HepG2 (cell line): ENCODE measurements around the gene PTPRD. TPM values are rescaled to one million over a fixed set of nuclear protein-coding genes. Genes with fewer than 3 reads are reported as not detected.

Experiments
- ATAC-seq: fragments of 200-7000 bp; cut with Tn5 transposase; 3 replicates; pipeline ENCODE4 v1.9.1; 2020; ENCODE audit warnings: mild to moderate bottlenecking, moderate library complexity
- BruUV-seq: library from RNA; stranded (reverse); fragments of 400-500 nt; replicated peaks from 2 replicates; lab custom pipeline; 2021; lab: Mats Ljungman, UMichigan
- CTCF ChIA-PET: fragments of 300-600 bp; formaldehyde crosslinking; extraction: SDS; loops from one replicate; lab custom pipeline; 2021; ENCODE audit warnings: low total read pairs, inconsistent platforms, low intra/inter-chr PET ratio; lab: Yijun Ruan, JAX
- POLR2A ChIA-PET: fragments of 350-600 bp; sonication (Branson Sonifier 250); formaldehyde crosslinking; loops from one replicate; lab custom pipeline; 2020; ENCODE audit warnings: antibody characterized with exemption, inconsistent platforms; lab: Yijun Ruan, JAX
- DNase-seq: peaks from one replicate; pipeline ENCODE4 v3.0.0-alpha.2; 2015; ENCODE audit warnings: low spot score
- FAIRE-seq: peaks from 3 replicates; lab custom pipeline; 2011; peaks lifted over from hg19 to GRCh38; lab: Jason Lieb, UNC
- H2AFZ ChIP-seq: one replicate; pipeline ENCODE4 v1.6.1; 2011; ENCODE audit warnings: low read length, inconsistent platforms
- H3K27ac ChIP-seq: fragments of 300-600 bp; 3 replicates; pipeline ENCODE4 v1.8.0; 2011; ENCODE audit warnings: mixed run types, mild to moderate bottlenecking, mixed read lengths, low read length, inconsistent platforms; ENCODE audit not compliant: insufficient read depth; ENCODE audit errors: extremely low read length
- H3K27me3 ChIP-seq, 2 experiments: fragments of 200-600 bp in 1 of 2; 2 replicates in 1 of 2; 3 replicates in 1 of 2; pipeline versions ENCODE4 v1.6.0 to v1.8.0; 2011; ENCODE audit warnings: low read length in 2 of 2, mild to moderate bottlenecking in 2 of 2, moderate library complexity in 2 of 2, inconsistent platforms in 1 of 2; ENCODE audit not compliant: insufficient read depth in 2 of 2, control insufficient read depth in 1 of 2
- H3K36me3 ChIP-seq, 2 experiments: fragments of 200-600 bp in 1 of 2; replicated peaks in 1 of 2; 2 replicates in 1 of 2; 3 replicates in 1 of 2; pipeline versions ENCODE4 v1.5.1 to v1.8.0; 2011; ENCODE audit warnings: low read length in 2 of 2, inconsistent platforms in 1 of 2; ENCODE audit not compliant: insufficient read depth in 2 of 2, control insufficient read depth in 1 of 2
- H3K4me1 ChIP-seq: 2 replicates; pipeline ENCODE4 v1.5.1; 2012; ENCODE audit warnings: low read length, inconsistent platforms; ENCODE audit not compliant: insufficient read depth
- H3K4me2 ChIP-seq: 2 replicates; pipeline ENCODE4 v1.6.0; 2011; ENCODE audit warnings: low read depth, low read length, inconsistent platforms
- H3K4me3 ChIP-seq, 3 experiments: fragments of 200-600 bp in 1 of 3; sonication (generic), shearing (Covaris generic) in 1 of 3; replicated peaks in 1 of 3; 2 replicates each; pipeline ENCODE4 v1.5.1; 2011 to 2016; ENCODE audit warnings: low read length in 3 of 3, inconsistent platforms in 2 of 3, low read depth in 2 of 3, mild to moderate bottlenecking in 2 of 3, control low read depth in 1 of 3, mixed read lengths in 1 of 3; ENCODE audit not compliant: insufficient read depth in 1 of 3
- H3K79me2 ChIP-seq: one replicate; pipeline ENCODE4 v1.6.1; 2011; ENCODE audit warnings: low read length, inconsistent platforms; ENCODE audit not compliant: insufficient read depth
- H3K9ac ChIP-seq: 2 replicates; pipeline ENCODE4 v1.6.0; 2011; ENCODE audit warnings: mild to moderate bottlenecking, low read depth, low read length, inconsistent platforms; ENCODE audit not compliant: insufficient read depth
- H3K9me3 ChIP-seq: 2 replicates; pipeline ENCODE4 v1.5.1; 2012; ENCODE audit warnings: mild to moderate bottlenecking, low read length
- H4K20me1 ChIP-seq: 2 replicates; pipeline ENCODE4 v1.6.0; 2011; ENCODE audit warnings: inconsistent platforms, mild to moderate bottlenecking, low read length, moderate library complexity; ENCODE audit not compliant: insufficient read depth
- CREB3 ChIP-seq: sonication (generic); formaldehyde crosslinking; IDR thresholded peaks from 2 replicates; pipeline ENCODE4 v1.5.0; 2020; ENCODE audit warnings: missing genetic modification reagents
- ELF1 ChIP-seq: sonication (generic); formaldehyde crosslinking; IDR thresholded peaks from 2 replicates; pipeline ENCODE4 v1.4.0; 2020; ENCODE audit warnings: missing genetic modification reagents
- ELK4 ChIP-seq: sonication (generic); formaldehyde crosslinking; IDR thresholded peaks from 2 replicates; pipeline ENCODE4 v1.9.0; 2021; ENCODE audit warnings: missing genetic modification reagents, borderline replicate concordance
- GFI1 ChIP-seq: sonication (generic); formaldehyde crosslinking; IDR thresholded peaks from 2 replicates; pipeline ENCODE4 v1.5.0; 2020; ENCODE audit warnings: missing genetic modification reagents, mild to moderate bottlenecking, borderline replicate concordance
- PHF5A ChIP-seq: IDR thresholded peaks from one replicate; pipeline ENCODE4 v1.6.1; 2018; ENCODE audit warnings: low read depth, missing genetic modification reagents; ENCODE audit not compliant: unreplicated experiment
- XBP1 ChIP-seq: sonication (generic); formaldehyde crosslinking; IDR thresholded peaks from 2 replicates; pipeline ENCODE4 v1.5.0; 2020; ENCODE audit warnings: missing genetic modification reagents
- ZC3H4 ChIP-seq: sonication (generic); formaldehyde crosslinking; IDR thresholded peaks from 2 replicates; pipeline ENCODE4 v1.4.0; 2020; ENCODE audit warnings: missing genetic modification reagents, borderline replicate concordance
- ZFAT ChIP-seq: sonication (generic); formaldehyde crosslinking; conservative IDR thresholded peaks from 2 replicates; pipeline ENCODE4 v1.8.1; 2023; ENCODE audit warnings: missing genetic modification reagents, inconsistent platforms
- ZFP91 ChIP-seq: sonication (generic); formaldehyde crosslinking; IDR thresholded peaks from 2 replicates; pipeline ENCODE4 v1.9.0; 2022; ENCODE audit warnings: missing genetic modification reagents, mild to moderate bottlenecking, borderline replicate concordance
- ZNF17 ChIP-seq: sonication (generic); formaldehyde crosslinking; IDR thresholded peaks from 2 replicates; pipeline ENCODE4 v1.5.0; 2020; ENCODE audit warnings: mild to moderate bottlenecking, missing genetic modification reagents
- ZNF318 ChIP-seq: sonication (generic); formaldehyde crosslinking; IDR thresholded peaks from 2 replicates; pipeline ENCODE4 v1.4.0; 2020; ENCODE audit warnings: mild to moderate bottlenecking, missing genetic modification reagents
- in situ Hi-C: cut with HindIII; loops from 2 replicates; pipeline ENCODE4 v1.10.0; 2017; ENCODE audit warnings: low pct_unique_long_range_greater_than_20kb; ENCODE audit not compliant: extremely low pct_ligation_motif_present
- intact Hi-C: fragments of 100-400 bp; cut with micrococcal nuclease; formaldehyde crosslinking; loops from one replicate; pipeline ENCODE4 v1.10.0; 2022; ENCODE audit not compliant: unreplicated experiment
- polyA plus RNA-seq, 8 experiments: library from polyadenylated mRNA; depleted of rRNA in 3 of 8; stranded (reverse) in 7 of 8; unstranded in 1 of 8; fragments of >200 nt; fragmentation: Illumina TruSeq in 4 of 8; extraction: Trizol in 4 of 8; gene quantifications; 2 replicates each; pipeline versions ENCODE4 v1.2.1 to v1.2.3, GENCODE V29; 2011 to 2016; ENCODE audit warnings: low read depth in 4 of 8, missing spikeins in 1 of 8, mixed read lengths in 1 of 8; ENCODE audit not compliant: insufficient read depth in 1 of 8
- total RNA-seq, 5 experiments: library from RNA; depleted of rRNA; stranded (reverse); fragments of >200 nt; fragmentation: Illumina TruSeq; extraction: Trizol; gene quantifications; 2 replicates each; pipeline ENCODE4 v1.2.3, GENCODE V29; 2016; ENCODE audit warnings: low read depth in 1 of 5

PTPRD gene
- total and polyA plus RNA-seq, 2 of the 13 experiments (the other 11 are each of a cell fraction or from before 2014, with no cell fraction given): 0.05 TPM; not detected in 1

- TF ChIP-seq ELK4 (CRISPR knock-in tag) (no peak), PHF5A (no peak), ZFP91 (CRISPR knock-in tag) (no peak)
Observed at GRCh38 chr9:8391132-8391531, 2221.7 kb downstream of the PTPRD start (continued).

- H2AFZ ChIP-seq: no peak overlapping the region
- DNase-seq (no peak), FAIRE-seq (no peak), ATAC-seq (no peak)
- BruUV-seq: no TSS peak
- H3K79me2 ChIP-seq: no peaks in the 10 kb centered on the region
- no peaks in the 10 kb centered on the region for H3K36me3 ChIP-seq
- in situ Hi-C loops: no loop called here
- H4K20me1 ChIP-seq: no peaks in the 10 kb centered on the region
- peaks cover 90% of the 10 kb centered on the region for H3K9me3 ChIP-seq
- ChIA-PET POLR2A (no interaction called here), CTCF (no interaction called here)
- H3K4me2 ChIP-seq: no peak overlapping the region
- H3K9ac ChIP-seq: no peak overlapping the region
- no peaks in the 10 kb centered on the region for H3K27me3 ChIP-seq
- no peak overlapping the region for H3K27ac ChIP-seq
- H3K4me3 ChIP-seq: no peak overlapping the region
- intact Hi-C loops: no loop called here
- H3K4me1 ChIP-seq: no peaks in the 10 kb centered on the region
- no peak for TF ChIP-seq ZC3H4
- TF ChIP-seq GFI1: no peak
- TF ChIP-seq XBP1 (CRISPR knock-in tag): no peak
- TF ChIP-seq ZFAT: no peak
- TF ChIP-seq ZNF17: no peak
- no peak for TF ChIP-seq ZNF318 (CRISPR knock-in tag)
- TF ChIP-seq CREB3 (CRISPR knock-in tag): no peak
- no peak for TF ChIP-seq ELF1 (CRISPR knock-in tag)
Observed at GRCh38 chr9:8390571-8390970, 2222.2 kb downstream of the PTPRD start.
